ENCODE data around the gene KBTBD12. TPM values are rescaled to one million over a fixed set of nuclear protein-coding genes. Genes with fewer than 3 reads are reported as not detected.

Gene KBTBD12
- total and polyA plus RNA-seq, 2 of the 13 experiments (the other 11 are each of a cell fraction or from before 2014, with no cell fraction given), result not detected

DNA sequence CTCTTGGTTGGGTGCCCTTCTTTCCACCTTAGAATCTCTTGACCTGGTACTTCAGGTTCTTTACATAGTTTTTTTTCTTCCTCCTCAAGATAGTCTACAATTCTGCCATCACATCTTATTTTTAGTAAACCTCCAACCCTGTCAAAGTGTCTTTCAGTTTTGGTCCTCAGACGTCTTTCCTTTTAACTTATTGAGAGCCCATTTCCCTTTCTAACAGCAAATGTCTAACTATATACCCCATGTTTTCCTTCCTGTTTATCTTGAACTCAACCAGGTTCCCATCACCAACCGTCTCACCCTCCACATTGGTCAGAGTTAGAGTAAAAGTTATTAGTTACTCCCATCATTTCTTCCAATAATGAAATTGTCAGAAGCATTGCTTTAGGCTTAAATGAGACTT is 10.4 kb downstream of the KBTBD12 start:
- BruUV-seq (replicated peaks), result no TSS peak
- in situ Hi-C loops (cut with HindIII; ENCODE audit: extremely low pct_ligation_motif_present, low pct_unique_long_range_greater_than_20kb) (no loop called here), intact Hi-C loops (cut with micrococcal nuclease; ENCODE audit: unreplicated experiment) (no loop called here)
- POLR2A ChIA-PET, result no interaction called here
- no peak overlapping the region for H3K9ac ChIP-seq (ENCODE audit: insufficient read depth, low read depth, low read length)
- no peaks in the 10 kb centered on the region for H3K9me3 ChIP-seq (ENCODE audit: low read length)
- CTCF ChIA-PET (ENCODE audit: low intra/inter-chr PET ratio, low total read pairs), result no interaction called here
- TF ChIP-seq ZSCAN21 (CRISPR knock-in tag; IDR thresholded peaks at IDR 0.05; ENCODE audit: borderline replicate concordance) (no peak), HNF4G (IDR thresholded peaks at IDR 0.05; ENCODE audit: borderline replicate concordance, low read depth, low read length) (no peak), HNF4G (CRISPR knock-in tag; IDR thresholded peaks at IDR 0.05; ENCODE audit: borderline replicate concordance, low read depth) (no peak)
- no peak overlapping the region for H3K4me3 ChIP-seq (replicated peaks in 1 of 3; ENCODE audit: insufficient read depth in 1 of 3, low read depth in 2 of 3, low read length in 3 of 3)
- 0% methylated on average over 2 of the region's 2 CpGs for WGBS (ENCODE audit: low lambda C conversion rate)
- no peaks in the 10 kb centered on the region for H3K4me1 ChIP-seq (ENCODE audit: insufficient read depth, low read length)
- H3K27me3 ChIP-seq (ENCODE audit: control insufficient read depth in 1 of 2, insufficient read depth in 2 of 2, low read length in 2 of 2), result no peaks in the 10 kb centered on the region; a peak in 2 of 5 replicates
- H3K36me3 ChIP-seq (replicated peaks in 1 of 2; ENCODE audit: control insufficient read depth in 1 of 2, insufficient read depth in 2 of 2, low read length in 2 of 2), result no peaks in the 10 kb centered on the region
- no peak overlapping the region for H3K4me2 ChIP-seq (ENCODE audit: low read depth, low read length)
- H2AFZ ChIP-seq (ENCODE audit: low read length), result no peak overlapping the region
- ATAC-seq (no peak), FAIRE-seq (no peak), DNase-seq (ENCODE audit: low spot score) (no peak)
- no peaks in the 10 kb centered on the region for H4K20me1 ChIP-seq (ENCODE audit: insufficient read depth, low read length)
- H3K79me2 ChIP-seq (ENCODE audit: insufficient read depth, low read length), result no peaks in the 10 kb centered on the region
- no peak overlapping the region for H3K27ac ChIP-seq (ENCODE audit: extremely low read length, insufficient read depth, low read length)

DNA sequence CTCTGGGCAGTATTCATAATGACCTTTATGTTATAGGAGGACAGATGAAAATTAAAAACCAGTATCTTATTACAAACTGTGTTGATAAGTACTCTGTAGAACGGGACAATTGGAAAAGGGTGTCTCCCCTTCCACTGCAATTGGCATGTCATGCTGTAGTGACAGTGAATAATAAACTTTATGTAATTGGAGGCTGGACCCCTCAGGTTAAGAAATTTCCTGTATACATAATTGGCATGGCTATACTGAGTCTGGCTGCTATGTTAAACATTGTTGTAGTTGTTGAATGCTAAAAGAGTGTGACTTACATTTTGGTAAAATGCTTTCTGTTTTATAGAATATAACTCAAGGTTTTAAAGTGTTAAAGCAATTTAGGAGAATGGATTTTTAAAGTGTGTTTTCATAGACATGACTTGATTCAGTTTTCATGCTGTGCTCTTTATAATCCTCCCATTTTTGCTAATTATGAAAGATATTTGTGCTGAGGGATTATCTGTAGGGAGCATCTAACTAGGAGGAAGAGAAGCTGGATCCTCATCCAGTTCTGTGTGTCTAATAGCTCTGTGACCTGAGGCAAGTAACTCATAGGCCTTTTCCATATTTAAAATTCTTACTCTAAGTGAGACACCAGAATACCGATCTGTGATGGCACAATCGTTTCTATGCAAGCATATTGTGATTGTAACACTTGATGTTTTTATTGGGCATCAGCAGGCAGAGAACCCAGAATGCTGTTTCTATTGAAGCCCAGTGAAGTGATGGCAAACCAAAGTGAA is 13.0 kb downstream of the KBTBD12 start:
- no peak for DNase-seq (ENCODE audit: low spot score)
- no TSS peak for BruUV-seq (replicated peaks)
- no peak overlapping the region for H3K4me2 ChIP-seq (ENCODE audit: low read depth, low read length)
- ATAC-seq, result no peak
- in situ Hi-C loops (cut with HindIII; ENCODE audit: extremely low pct_ligation_motif_present, low pct_unique_long_range_greater_than_20kb) (no loop called here), intact Hi-C loops (cut with micrococcal nuclease; ENCODE audit: unreplicated experiment) (no loop called here)
- no peak overlapping the region for H2AFZ ChIP-seq (ENCODE audit: low read length)
- H3K36me3 ChIP-seq (replicated peaks in 1 of 2; ENCODE audit: control insufficient read depth in 1 of 2, insufficient read depth in 2 of 2, low read length in 2 of 2), result no peaks in the 10 kb centered on the region
- no peak overlapping the region for H3K9ac ChIP-seq (ENCODE audit: insufficient read depth, low read depth, low read length)
- no peak for FAIRE-seq
- no peaks in the 10 kb centered on the region for H3K4me1 ChIP-seq (ENCODE audit: insufficient read depth, low read length)
- ChIA-PET CTCF (ENCODE audit: low intra/inter-chr PET ratio, low total read pairs) (no interaction called here), POLR2A (no interaction called here)
- no peak overlapping the region for H3K27ac ChIP-seq (ENCODE audit: extremely low read length, insufficient read depth, low read length)
- no peak overlapping the region for H3K4me3 ChIP-seq (replicated peaks in 1 of 3; ENCODE audit: insufficient read depth in 1 of 3, low read depth in 2 of 3, low read length in 3 of 3)
- H3K27me3 ChIP-seq (ENCODE audit: control insufficient read depth in 1 of 2, insufficient read depth in 2 of 2, low read length in 2 of 2), result no peaks in the 10 kb centered on the region; a peak in 1 of 5 replicates
- H3K9me3 ChIP-seq (ENCODE audit: low read length), result no peaks in the 10 kb centered on the region
- H4K20me1 ChIP-seq (ENCODE audit: insufficient read depth, low read length), result no peaks in the 10 kb centered on the region
- H3K79me2 ChIP-seq (ENCODE audit: insufficient read depth, low read length), result no peaks in the 10 kb centered on the region
- 21% methylated on average over 3 of the region's 3 CpGs for WGBS (ENCODE audit: low lambda C conversion rate)
- TF ChIP-seq ISL2 (CRISPR knock-in tag; IDR thresholded peaks at IDR 0.05) (no peak), ZSCAN20 (CRISPR knock-in tag; IDR thresholded peaks at IDR 0.05; ENCODE audit: borderline replicate concordance) (no peak), ZNF709 (CRISPR knock-in tag; IDR thresholded peaks at IDR 0.05) (no peak), ZNF160 (CRISPR knock-in tag; IDR thresholded peaks at IDR 0.05) (no peak), KLF12 (CRISPR knock-in tag; IDR thresholded peaks at IDR 0.05; ENCODE audit: borderline replicate concordance) (no peak), ZNF317 (CRISPR knock-in tag; IDR thresholded peaks at IDR 0.05) (no peak), MATR3 (CRISPR knock-in tag; IDR thresholded peaks at IDR 0.05) (no peak), ZNF451 (CRISPR knock-in tag; IDR thresholded peaks at IDR 0.05) (no peak), SP4 (CRISPR knock-in tag; IDR thresholded peaks at IDR 0.05) (no peak), EP300 (IDR thresholded peaks at IDR 0.05; ENCODE audit: low read depth in 2 of 2, low read length in 2 of 2) (no peak), EP300 (CRISPR knock-in tag; IDR thresholded peaks at IDR 0.05; ENCODE audit: borderline replicate concordance) (no peak)
- TF ChIP-seq, protein P1, sequence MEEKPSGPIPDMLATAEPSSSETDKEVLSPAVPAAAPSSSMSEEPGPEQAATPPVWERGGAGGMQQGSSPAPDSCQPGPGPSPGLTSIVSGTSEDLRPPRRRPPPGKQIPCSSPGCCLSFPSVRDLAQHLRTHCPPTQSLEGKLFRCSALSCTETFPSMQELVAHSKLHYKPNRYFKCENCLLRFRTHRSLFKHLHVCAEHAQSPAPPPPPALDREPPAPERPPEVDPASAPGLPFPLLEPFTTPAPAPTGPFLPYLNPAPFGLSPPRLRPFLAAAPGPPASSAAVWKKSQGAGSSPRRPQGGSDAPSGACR (CRISPR knock-in tag; IDR thresholded peaks at IDR 0.05), result no peak
- TF ChIP-seq, protein P2, sequence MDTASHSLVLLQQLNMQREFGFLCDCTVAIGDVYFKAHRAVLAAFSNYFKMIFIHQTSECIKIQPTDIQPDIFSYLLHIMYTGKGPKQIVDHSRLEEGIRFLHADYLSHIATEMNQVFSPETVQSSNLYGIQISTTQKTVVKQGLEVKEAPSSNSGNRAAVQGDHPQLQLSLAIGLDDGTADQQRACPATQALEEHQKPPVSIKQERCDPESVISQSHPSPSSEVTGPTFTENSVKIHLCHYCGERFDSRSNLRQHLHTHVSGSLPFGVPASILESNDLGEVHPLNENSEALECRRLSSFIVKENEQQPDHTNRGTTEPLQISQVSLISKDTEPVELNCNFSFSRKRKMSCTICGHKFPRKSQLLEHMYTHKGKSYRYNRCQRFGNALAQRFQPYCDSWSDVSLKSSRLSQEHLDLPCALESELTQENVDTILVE (CRISPR knock-in tag; IDR thresholded peaks at IDR 0.05), result no peak

Measured in HepG2 (cell line).